Measurements from ENCODE around the gene TRMT61A.

TRMT61A gene

GRCh38 chr14:103568952-103569351, 40.0 kb downstream of the TRMT61A start:
- no peak for DNase-seq (ENCODE audit: low spot score)

- DNase-seq (ENCODE audit: low spot score): no peak
Observed at GRCh38 chr14:103569408-103569807, 40.4 kb downstream of the TRMT61A start.

DNA sequence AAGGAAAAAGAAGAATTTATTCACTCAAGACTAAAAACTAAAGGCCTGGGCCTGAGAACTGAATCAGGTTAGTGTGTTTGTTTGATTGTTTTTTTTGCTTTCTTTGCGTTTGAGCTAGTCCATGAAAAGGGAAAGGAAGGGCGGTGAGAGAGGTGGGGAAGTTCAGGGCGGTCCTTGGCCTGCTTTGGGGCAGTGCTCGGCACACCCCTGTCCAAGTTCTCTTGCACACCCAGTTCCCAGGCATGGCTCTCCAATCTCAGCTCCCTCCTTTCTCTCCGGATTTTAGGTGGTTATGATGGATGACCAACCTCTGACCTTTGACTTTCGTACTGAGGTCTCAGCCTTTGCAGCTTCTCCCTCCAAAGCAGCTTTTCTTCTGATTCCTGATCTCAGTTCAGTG, 45.1 kb downstream of the TRMT61A start:
- no peak for DNase-seq (ENCODE audit: low spot score)

DNA sequence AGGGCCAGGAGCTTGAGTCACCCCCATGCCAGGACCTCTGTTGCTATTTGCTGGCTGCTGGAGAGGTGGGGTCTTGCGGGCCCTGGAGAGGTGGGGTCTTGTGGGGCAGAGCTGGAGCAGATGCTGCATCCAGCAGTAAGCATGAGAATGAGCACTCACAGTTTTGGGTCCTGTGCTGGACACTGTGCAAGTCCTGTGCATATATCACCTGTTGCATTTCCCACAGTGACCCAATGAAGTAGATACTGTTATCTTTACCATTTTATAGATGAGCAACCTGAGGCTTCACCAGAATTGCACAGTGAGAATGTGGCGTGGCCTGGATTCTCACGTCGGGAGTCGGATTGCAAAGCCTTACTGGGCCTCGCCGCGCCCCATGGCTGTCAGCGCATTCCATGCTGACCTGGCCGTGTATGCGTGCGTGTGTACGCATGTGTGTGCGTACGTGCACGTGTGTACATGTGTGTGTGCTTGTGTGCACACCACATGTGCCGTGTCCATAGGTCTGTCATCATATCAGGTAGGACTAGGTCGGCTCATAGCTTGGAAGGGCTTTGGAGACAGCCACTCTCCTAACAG, 45.8 kb downstream of the TRMT61A start:
- no peak for DNase-seq (ENCODE audit: low spot score)

DNA sequence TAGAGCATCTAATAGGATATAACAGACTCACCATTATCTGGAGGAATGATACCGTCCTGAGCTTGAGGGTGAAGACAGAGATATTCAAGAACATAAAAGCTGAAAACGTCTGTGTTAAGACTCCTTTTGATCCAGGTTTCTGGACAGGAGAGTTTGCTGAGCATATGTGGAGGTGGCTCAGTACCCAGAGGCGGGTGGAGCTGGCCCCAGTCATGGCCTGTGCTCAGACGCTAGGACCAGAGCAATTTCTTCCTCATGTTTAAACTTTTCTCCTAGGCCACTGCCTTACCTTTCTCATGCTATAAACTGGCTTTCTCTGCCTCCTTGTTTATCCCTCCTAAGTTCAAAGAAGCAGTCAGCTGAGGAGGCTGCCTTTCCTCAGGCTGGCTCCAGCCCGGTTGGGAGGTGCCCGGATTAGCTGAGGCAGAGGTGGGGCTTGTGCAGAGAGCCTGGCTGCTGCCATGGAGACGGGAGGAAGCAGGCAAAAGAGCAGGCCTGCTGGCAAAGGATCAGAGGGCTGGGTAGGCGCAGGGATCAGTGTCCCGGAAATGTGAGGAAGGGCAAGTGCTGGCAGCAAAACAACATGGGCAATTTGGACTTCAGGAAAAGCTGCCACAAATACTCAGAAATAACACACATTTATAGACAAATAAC, 47.5 kb downstream of the TRMT61A start:
- no peak for DNase-seq (ENCODE audit: low spot score)

GRCh38 chr14:103578401-103579075, 49.5 kb downstream of the TRMT61A start:
- DNase-seq (ENCODE audit: low spot score): no peak

- no peak for DNase-seq (ENCODE audit: low spot score)
Observed at GRCh38 chr14:103581206-103581605, 52.2 kb downstream of the TRMT61A start.

- no peak for DNase-seq (ENCODE audit: low spot score)
Observed at GRCh38 chr14:103581954-103582703, 53.1 kb downstream of the TRMT61A start.

DNA sequence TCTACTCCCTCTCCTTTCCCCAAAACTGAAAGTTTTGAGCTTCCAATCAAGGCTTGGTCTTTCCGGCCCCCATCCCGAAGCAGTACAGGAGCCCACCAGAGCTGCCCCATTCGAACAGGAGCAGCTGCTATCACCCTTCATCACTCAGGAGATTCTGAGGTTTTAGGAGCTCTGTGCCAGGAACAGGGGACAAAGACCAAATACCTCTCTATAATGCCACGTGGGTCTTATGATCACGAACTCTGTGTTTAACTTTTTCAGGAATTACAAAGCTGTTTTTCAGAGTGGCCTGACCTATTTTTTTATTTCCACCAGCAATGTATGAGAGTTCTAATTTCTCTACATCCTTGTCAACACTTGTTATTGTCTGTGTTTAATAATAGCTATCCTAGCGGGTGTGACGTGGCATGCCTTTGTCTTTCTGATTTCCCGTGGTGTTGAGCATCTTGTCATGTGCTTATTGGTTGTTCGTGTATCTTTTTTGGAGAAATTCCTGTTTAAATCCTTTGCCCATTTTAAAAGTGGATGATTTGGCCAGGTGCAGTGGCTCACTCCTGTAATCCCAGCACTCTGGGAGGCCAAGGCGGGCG, 55.4 kb downstream of the TRMT61A start:
- DNase-seq (ENCODE audit: low spot score): no peak

Measured in CD4-positive, alpha-beta T cell treated with Interleukin-2 at 100 ng/mL for 4 hours (primary cell).